AG09319 (cell line): Measurements from ENCODE around the gene MUC5AC.
"Not testable (repeated sequence)": the region's sequence is repeated elsewhere in the genome, so short reads cannot be mapped to it uniquely, and the experiment has no call there.

ENCODE experiments used
- DNase-seq: peaks from one replicate; pipeline ENCODE4 v3.0.0-alpha.2; 2010; ENCODE audit warnings: low read depth; ENCODE audit errors: extremely low read depth
- CTCF ChIP-seq: IDR thresholded peaks from 2 replicates; pipeline ENCODE4 v1.5.1; 2011; ENCODE audit warnings: low read depth, mild to moderate bottlenecking, inconsistent platforms, low read length, moderate library complexity

Gene MUC5AC

GRCh38 chr11:1180947-1181391, 23.2 kb downstream of the MUC5AC start:
- TF ChIP-seq CTCF = no peak

GRCh38 chr11:1181420-1181819, 23.7 kb downstream of the MUC5AC start:
- DNase-seq = no peak
- TF ChIP-seq CTCF = no peak

More at GRCh38 chr11:1180947-1181391, 23.2 kb downstream of the MUC5AC start:
- no peak for DNase-seq

- TF ChIP-seq CTCF = no peak
- no peak for DNase-seq
These were observed 24.2 kb downstream of the MUC5AC start for GRCh38 chr11:1181853-1182535.

- DNase-seq = not testable (repeated sequence)
These were observed 26.4 kb downstream of the MUC5AC start for GRCh38 chr11:1184139-1184538.

GRCh38 chr11:1188451-1189130, 30.8 kb downstream of the MUC5AC start:
- DNase-seq = not testable (repeated sequence)

GRCh38 chr11:1189816-1190215, 32.1 kb downstream of the MUC5AC start:
- DNase-seq = not testable (repeated sequence)

- not testable (repeated sequence) for DNase-seq
These were observed 34.2 kb downstream of the MUC5AC start for GRCh38 chr11:1191786-1192470.

- no peak for TF ChIP-seq CTCF
These were observed 35.1 kb downstream of the MUC5AC start for GRCh38 chr11:1192741-1193325.

More at GRCh38 chr11:1192741-1193325, 35.1 kb downstream of the MUC5AC start:
- no peak for DNase-seq
